Esophagus muscularis mucosa (tissue), 4 donors: Measurements from ENCODE around the gene CACNA1G. TPM values are rescaled to one million over a fixed set of nuclear protein-coding genes. Genes with fewer than 3 reads are reported as not detected.

Experiments used
- DNase-seq: peaks from one replicate; pipeline ENCODE4 v3.0.0-alpha.2; 2017; ENCODE audit errors: extremely low spot score
- H3K27ac ChIP-seq, 4 donors: fragments of 200-600 bp; sonication (generic); replicated peaks in 1 of 4; 1 replicate in 3 of 4; 2 replicates in 1 of 4; pipeline ENCODE4 v1.5.1; 2016 to 2019; ENCODE audit warnings: mild to moderate bottlenecking in 1 of 4
- H3K27me3 ChIP-seq, 4 donors: fragments of 200-600 bp; sonication (generic); one replicate each; pipeline versions ENCODE4 v1.5.1 to v1.6.0; 2016 to 2019
- H3K36me3 ChIP-seq, 4 donors: fragments of 200-600 bp; sonication (generic); one replicate each; pipeline ENCODE4 v1.5.1; 2016 to 2019
- H3K4me1 ChIP-seq, 4 donors: fragments of 200-600 bp; sonication (generic); one replicate each; pipeline ENCODE4 v1.5.1; 2016 to 2019
- H3K4me3 ChIP-seq, 4 donors: fragments of 200-600 bp; sonication (generic); 1 replicate in 2 of 4; 2 replicates in 2 of 4; pipeline ENCODE4 v1.5.1; 2016 to 2019; ENCODE audit warnings: mild to moderate bottlenecking in 4 of 4, moderate library complexity in 1 of 4
- H3K9me3 ChIP-seq, 4 donors: fragments of 200-600 bp; sonication (generic); 1 replicate in 3 of 4; 2 replicates in 1 of 4; pipeline ENCODE4 v1.5.1; 2016 to 2019
- EP300 ChIP-seq: sonication (generic); formaldehyde crosslinking; IDR thresholded peaks from one replicate; pipeline ENCODE4 v1.6.1; 2017; ENCODE audit warnings: antibody characterized with exemption
- POLR2A ChIP-seq: fragments of 450-650 bp; IDR thresholded peaks from one replicate; pipeline ENCODE4 v1.6.1; 2017; ENCODE audit warnings: antibody characterized with exemption, moderate library complexity, mild to moderate bottlenecking, low read depth
- POLR2AphosphoS5 ChIP-seq, 2 donors: sonication (generic); formaldehyde crosslinking; IDR thresholded peaks; one replicate each; pipeline ENCODE4 v1.6.1; 2017; ENCODE audit warnings: antibody characterized with exemption in 2 of 2
- WGBS: methylation state at CpG from one replicate; pipeline ENCODE4 v1.1.5; 2018; 5-methylcytosine and 5-hydroxymethylcytosine counted together
- intact Hi-C: fragments of 100-400 bp; cut with DNase I; formaldehyde crosslinking; loops from one replicate; pipeline ENCODE4 v1.15.1; 2023
- total RNA-seq, 4 donors: library from RNA; depleted of rRNA; stranded (reverse); fragments of >200 nt; gene quantifications; one replicate each; pipeline versions ENCODE4 v1.1.0 to v1.2.1, GENCODE V29; 2016
- TF ChIP-seq, protein P1 (sequence below), 3 experiments: fragments of 200-600 bp in 2 of 3; fragments of 450-650 bp in 1 of 3; sonication (generic) in 2 of 3; IDR thresholded peaks; one replicate each; pipeline ENCODE4 v1.5.1; 2017 to 2019; ENCODE audit warnings: antibody characterized with exemption in 3 of 3, mild to moderate bottlenecking in 2 of 3, moderate library complexity in 1 of 3

CACNA1G gene
- total RNA-seq, 4 donors from 2014 or later: 0.39 to 0.63 (median 0.50) TPM; not detected in 1

- intact Hi-C loops: no loop called here
- TF ChIP-seq POLR2AphosphoS5 (IDR thresholded peaks at IDR 0.05) (no peak), POLR2A (no peak), EP300 (no peak)
- 96% methylated on average over 16 of the region's 20 CpGs for WGBS
- DNase-seq: no peak
- no peaks in the 10 kb centered on the region for H3K36me3 ChIP-seq
- no peaks in the 10 kb centered on the region for H3K4me1 ChIP-seq
- H3K27me3 ChIP-seq: peaks cover 0 to 14% (median 0%) of the 10 kb centered on the region in 4 donors
- H3K27ac ChIP-seq: no peak overlapping the region
- no peaks in the 10 kb centered on the region for H3K9me3 ChIP-seq
- no peak overlapping the region for H3K4me3 ChIP-seq
These were observed 12.0 kb downstream of the CACNA1G start for GRCh38 chr17:50572541-50572940.

DNA sequence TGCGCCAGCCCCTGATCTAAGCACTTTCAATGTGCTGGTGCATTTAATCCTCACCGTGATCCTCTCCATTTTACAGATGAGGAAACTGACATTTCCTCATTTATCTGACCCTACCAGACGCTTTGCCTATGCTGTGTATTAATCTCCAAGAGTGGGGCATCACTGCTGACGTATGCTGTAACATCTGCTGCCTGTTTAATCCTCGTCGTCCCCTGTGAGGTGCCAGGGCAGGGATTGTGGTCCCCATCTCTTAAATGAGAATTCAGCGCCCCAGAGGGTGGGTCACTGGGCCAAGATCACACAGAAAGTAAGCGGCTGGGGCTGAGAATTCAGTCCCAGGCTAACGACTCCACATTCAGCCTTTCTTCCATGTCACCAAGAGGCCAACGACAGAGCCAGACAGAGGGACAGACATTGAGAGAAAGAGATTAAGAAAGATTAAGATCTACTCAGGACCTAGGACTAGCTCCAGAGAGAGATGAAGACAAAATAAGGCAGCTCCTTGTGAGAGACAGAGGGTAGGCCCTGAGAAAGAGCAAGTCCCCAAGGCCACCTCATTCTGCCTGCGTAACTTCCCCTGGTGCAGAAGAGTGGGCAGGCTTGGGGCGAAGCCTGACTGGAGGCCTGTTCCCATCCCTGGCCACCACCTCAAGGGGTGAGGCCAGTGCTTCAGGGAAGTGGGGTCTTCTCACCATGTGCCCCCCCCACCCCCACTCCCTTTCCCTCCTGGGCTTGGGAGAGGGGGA, 13.5 kb downstream of the CACNA1G start:
- Histone ChIP-seq H3K4me1 (no peaks in the 10 kb centered on the region), H3K27me3 (peaks cover 0 to 15% (median 0%) of the 10 kb centered on the region in 4 donors), H3K4me3 (no peak overlapping the region), H3K27ac (no peak overlapping the region), H3K36me3 (no peaks in the 10 kb centered on the region), H3K9me3 (no peaks in the 10 kb centered on the region)
- intact Hi-C loops: no loop called here
- TF ChIP-seq POLR2A: no peak
- no peak for TF ChIP-seq POLR2AphosphoS5 (IDR thresholded peaks at IDR 0.05)
- TF ChIP-seq, protein P1, sequence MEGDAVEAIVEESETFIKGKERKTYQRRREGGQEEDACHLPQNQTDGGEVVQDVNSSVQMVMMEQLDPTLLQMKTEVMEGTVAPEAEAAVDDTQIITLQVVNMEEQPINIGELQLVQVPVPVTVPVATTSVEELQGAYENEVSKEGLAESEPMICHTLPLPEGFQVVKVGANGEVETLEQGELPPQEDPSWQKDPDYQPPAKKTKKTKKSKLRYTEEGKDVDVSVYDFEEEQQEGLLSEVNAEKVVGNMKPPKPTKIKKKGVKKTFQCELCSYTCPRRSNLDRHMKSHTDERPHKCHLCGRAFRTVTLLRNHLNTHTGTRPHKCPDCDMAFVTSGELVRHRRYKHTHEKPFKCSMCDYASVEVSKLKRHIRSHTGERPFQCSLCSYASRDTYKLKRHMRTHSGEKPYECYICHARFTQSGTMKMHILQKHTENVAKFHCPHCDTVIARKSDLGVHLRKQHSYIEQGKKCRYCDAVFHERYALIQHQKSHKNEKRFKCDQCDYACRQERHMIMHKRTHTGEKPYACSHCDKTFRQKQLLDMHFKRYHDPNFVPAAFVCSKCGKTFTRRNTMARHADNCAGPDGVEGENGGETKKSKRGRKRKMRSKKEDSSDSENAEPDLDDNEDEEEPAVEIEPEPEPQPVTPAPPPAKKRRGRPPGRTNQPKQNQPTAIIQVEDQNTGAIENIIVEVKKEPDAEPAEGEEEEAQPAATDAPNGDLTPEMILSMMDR (IDR thresholded peaks at IDR 0.05): no peak
- TF ChIP-seq EP300: no peak
- 91% methylated on average over 12 of the region's 12 CpGs for WGBS
- no peak for DNase-seq

- 92% methylated on average over 28 of the region's 33 CpGs for WGBS
- Histone ChIP-seq H3K4me1 (no peaks in the 10 kb centered on the region), H3K36me3 (no peaks in the 10 kb centered on the region), H3K9me3 (no peaks in the 10 kb centered on the region), H3K4me3 (no peak overlapping the region), H3K27ac (no peak overlapping the region), H3K27me3 (peaks cover 0 to 20% (median 0%) of the 10 kb centered on the region in 4 donors)
- intact Hi-C loops: no loop called here
- DNase-seq: no peak
- TF ChIP-seq POLR2AphosphoS5 (IDR thresholded peaks at IDR 0.05) (no peak), EP300 (no peak), POLR2A (no peak)
- TF ChIP-seq, protein P1 (IDR thresholded peaks at IDR 0.05): no peak
These were observed 15.2 kb downstream of the CACNA1G start for GRCh38 chr17:50575581-50576210.

- H3K4me3 ChIP-seq: no peak overlapping the region
- H3K27me3 ChIP-seq: peaks cover 0 to 16% (median 0%) of the 10 kb centered on the region in 4 donors
- no peaks in the 10 kb centered on the region for H3K4me1 ChIP-seq
- WGBS: 85% methylated on average over 13 of the region's 13 CpGs
- no peaks in the 10 kb centered on the region for H3K36me3 ChIP-seq
- TF ChIP-seq EP300 (no peak), POLR2A (no peak), POLR2AphosphoS5 (IDR thresholded peaks at IDR 0.05) (no peak)
- DNase-seq: no peak
- intact Hi-C loops: no loop called here
- no peaks in the 10 kb centered on the region for H3K9me3 ChIP-seq
- H3K27ac ChIP-seq: no peak overlapping the region
These were observed 16.3 kb downstream of the CACNA1G start for GRCh38 chr17:50576864-50577263.

GRCh38 chr17:50577451-50577954, 17.0 kb downstream of the CACNA1G start:
- intact Hi-C loops: no loop called here
- Histone ChIP-seq H3K9me3 (no peaks in the 10 kb centered on the region), H3K4me1 (no peaks in the 10 kb centered on the region), H3K27me3 (peaks cover 0 to 16% (median 0%) of the 10 kb centered on the region in 4 donors), H3K27ac (no peak overlapping the region), H3K4me3 (no peak overlapping the region), H3K36me3 (no peaks in the 10 kb centered on the region)
- no peak for DNase-seq
- 89% methylated on average over 11 of the region's 13 CpGs for whole genome bisulfite sequencing
- no peak for TF ChIP-seq POLR2A
- no peak for TF ChIP-seq EP300
- no peak for TF ChIP-seq POLR2AphosphoS5 (IDR thresholded peaks at IDR 0.05)
- TF ChIP-seq, protein P1 (IDR thresholded peaks at IDR 0.05): no peak
